HepG2 (cell line): ENCODE data around the gene PRXL2A. TPM values are rescaled to one million over a fixed set of nuclear protein-coding genes. Genes with fewer than 3 reads are reported as not detected.

Experiments
- ATAC-seq: fragments of 200-7000 bp; cut with Tn5 transposase; 3 replicates; pipeline ENCODE4 v1.9.1; 2020; ENCODE audit warnings: mild to moderate bottlenecking, moderate library complexity
- BruUV-seq: library from RNA; stranded (reverse); fragments of 400-500 nt; replicated peaks from 2 replicates; lab custom pipeline; 2021; lab: Mats Ljungman, UMichigan
- CTCF ChIA-PET: fragments of 300-600 bp; formaldehyde crosslinking; extraction: SDS; loops from one replicate; lab custom pipeline; 2021; ENCODE audit warnings: low total read pairs, inconsistent platforms, low intra/inter-chr PET ratio; lab: Yijun Ruan, JAX
- POLR2A ChIA-PET: fragments of 350-600 bp; sonication (Branson Sonifier 250); formaldehyde crosslinking; loops from one replicate; lab custom pipeline; 2020; ENCODE audit warnings: antibody characterized with exemption, inconsistent platforms; lab: Yijun Ruan, JAX
- DNase-seq: peaks from one replicate; pipeline ENCODE4 v3.0.0-alpha.2; 2015; ENCODE audit warnings: low spot score
- FAIRE-seq: peaks from 3 replicates; lab custom pipeline; 2011; peaks lifted over from hg19 to GRCh38; lab: Jason Lieb, UNC
- H2AFZ ChIP-seq: one replicate; pipeline ENCODE4 v1.6.1; 2011; ENCODE audit warnings: low read length, inconsistent platforms
- H3K27ac ChIP-seq: fragments of 300-600 bp; 3 replicates; pipeline ENCODE4 v1.8.0; 2011; ENCODE audit warnings: mixed run types, mild to moderate bottlenecking, mixed read lengths, low read length, inconsistent platforms; ENCODE audit not compliant: insufficient read depth; ENCODE audit errors: extremely low read length
- H3K27me3 ChIP-seq, 2 experiments: fragments of 200-600 bp in 1 of 2; 2 replicates in 1 of 2; 3 replicates in 1 of 2; pipeline versions ENCODE4 v1.6.0 to v1.8.0; 2011; ENCODE audit warnings: low read length in 2 of 2, mild to moderate bottlenecking in 2 of 2, moderate library complexity in 2 of 2, inconsistent platforms in 1 of 2; ENCODE audit not compliant: insufficient read depth in 2 of 2, control insufficient read depth in 1 of 2
- H3K36me3 ChIP-seq, 2 experiments: fragments of 200-600 bp in 1 of 2; replicated peaks in 1 of 2; 2 replicates in 1 of 2; 3 replicates in 1 of 2; pipeline versions ENCODE4 v1.5.1 to v1.8.0; 2011; ENCODE audit warnings: low read length in 2 of 2, inconsistent platforms in 1 of 2; ENCODE audit not compliant: insufficient read depth in 2 of 2, control insufficient read depth in 1 of 2
- H3K4me1 ChIP-seq: 2 replicates; pipeline ENCODE4 v1.5.1; 2012; ENCODE audit warnings: low read length, inconsistent platforms; ENCODE audit not compliant: insufficient read depth
- H3K4me2 ChIP-seq: 2 replicates; pipeline ENCODE4 v1.6.0; 2011; ENCODE audit warnings: low read depth, low read length, inconsistent platforms
- H3K4me3 ChIP-seq, 3 experiments: fragments of 200-600 bp in 1 of 3; sonication (generic), shearing (Covaris generic) in 1 of 3; replicated peaks in 1 of 3; 2 replicates each; pipeline ENCODE4 v1.5.1; 2011 to 2016; ENCODE audit warnings: low read length in 3 of 3, inconsistent platforms in 2 of 3, low read depth in 2 of 3, mild to moderate bottlenecking in 2 of 3, control low read depth in 1 of 3, mixed read lengths in 1 of 3; ENCODE audit not compliant: insufficient read depth in 1 of 3
- H3K79me2 ChIP-seq: one replicate; pipeline ENCODE4 v1.6.1; 2011; ENCODE audit warnings: low read length, inconsistent platforms; ENCODE audit not compliant: insufficient read depth
- H3K9ac ChIP-seq: 2 replicates; pipeline ENCODE4 v1.6.0; 2011; ENCODE audit warnings: mild to moderate bottlenecking, low read depth, low read length, inconsistent platforms; ENCODE audit not compliant: insufficient read depth
- H3K9me3 ChIP-seq: 2 replicates; pipeline ENCODE4 v1.5.1; 2012; ENCODE audit warnings: mild to moderate bottlenecking, low read length
- H4K20me1 ChIP-seq: 2 replicates; pipeline ENCODE4 v1.6.0; 2011; ENCODE audit warnings: inconsistent platforms, mild to moderate bottlenecking, low read length, moderate library complexity; ENCODE audit not compliant: insufficient read depth
- HMG20A ChIP-seq: IDR thresholded peaks from 2 replicates; pipeline ENCODE4 v1.6.1; 2016; ENCODE audit warnings: borderline replicate concordance
- HOXD1 ChIP-seq: sonication (generic); formaldehyde crosslinking; IDR thresholded peaks from 2 replicates; pipeline ENCODE4 v1.5.0; 2020; ENCODE audit warnings: missing genetic modification reagents
- IKZF5 ChIP-seq: IDR thresholded peaks from 2 replicates; pipeline ENCODE4 v1.6.1; 2018; ENCODE audit warnings: missing genetic modification reagents, mild to moderate bottlenecking, missing compliant biosample characterization
- NR2C2 ChIP-seq: sonication (generic); formaldehyde crosslinking; IDR thresholded peaks from 2 replicates; pipeline ENCODE4 v1.4.0; 2020; ENCODE audit warnings: missing genetic modification reagents, mild to moderate bottlenecking, moderate library complexity, borderline replicate concordance
- RARA ChIP-seq: IDR thresholded peaks from 2 replicates; pipeline ENCODE4 v1.6.1; 2016; ENCODE audit warnings: missing genetic modification reagents, missing compliant biosample characterization
- TIGD3 ChIP-seq: sonication (generic); formaldehyde crosslinking; IDR thresholded peaks from 2 replicates; pipeline ENCODE4 v1.5.1; 2020; ENCODE audit warnings: mild to moderate bottlenecking, missing genetic modification reagents, borderline replicate concordance
- WGBS: methylation state at CpG from one replicate; pipeline ENCODE4 v1.1.6; 2017; ENCODE audit warnings: low lambda C conversion rate; 5-methylcytosine and 5-hydroxymethylcytosine counted together
- in situ Hi-C: cut with HindIII; loops from 2 replicates; pipeline ENCODE4 v1.10.0; 2017; ENCODE audit warnings: low pct_unique_long_range_greater_than_20kb; ENCODE audit not compliant: extremely low pct_ligation_motif_present
- intact Hi-C: fragments of 100-400 bp; cut with micrococcal nuclease; formaldehyde crosslinking; loops from one replicate; pipeline ENCODE4 v1.10.0; 2022; ENCODE audit not compliant: unreplicated experiment
- polyA plus RNA-seq, 8 experiments: library from polyadenylated mRNA; depleted of rRNA in 3 of 8; stranded (reverse) in 7 of 8; unstranded in 1 of 8; fragments of >200 nt; fragmentation: Illumina TruSeq in 4 of 8; extraction: Trizol in 4 of 8; gene quantifications; 2 replicates each; pipeline versions ENCODE4 v1.2.1 to v1.2.3, GENCODE V29; 2011 to 2016; ENCODE audit warnings: low read depth in 4 of 8, missing spikeins in 1 of 8, mixed read lengths in 1 of 8; ENCODE audit not compliant: insufficient read depth in 1 of 8
- total RNA-seq, 5 experiments: library from RNA; depleted of rRNA; stranded (reverse); fragments of >200 nt; fragmentation: Illumina TruSeq; extraction: Trizol; gene quantifications; 2 replicates each; pipeline ENCODE4 v1.2.3, GENCODE V29; 2016; ENCODE audit warnings: low read depth in 1 of 5
- TF ChIP-seq, protein P1 (sequence below): sonication (generic); formaldehyde crosslinking; IDR thresholded peaks from 2 replicates; pipeline ENCODE4 v1.5.1; 2020; ENCODE audit warnings: mild to moderate bottlenecking, missing genetic modification reagents, moderate library complexity
- TF ChIP-seq, protein P2 (sequence below): sonication (generic); formaldehyde crosslinking; IDR thresholded peaks from 2 replicates; pipeline ENCODE4 v1.4.0; 2020; ENCODE audit warnings: missing genetic modification reagents, borderline replicate concordance

The PRXL2A gene
- total and polyA plus RNA-seq, 2 of the 13 experiments (the other 11 are each of a cell fraction or from before 2014, with no cell fraction given) = 43.9 to 79.9 TPM

DNA sequence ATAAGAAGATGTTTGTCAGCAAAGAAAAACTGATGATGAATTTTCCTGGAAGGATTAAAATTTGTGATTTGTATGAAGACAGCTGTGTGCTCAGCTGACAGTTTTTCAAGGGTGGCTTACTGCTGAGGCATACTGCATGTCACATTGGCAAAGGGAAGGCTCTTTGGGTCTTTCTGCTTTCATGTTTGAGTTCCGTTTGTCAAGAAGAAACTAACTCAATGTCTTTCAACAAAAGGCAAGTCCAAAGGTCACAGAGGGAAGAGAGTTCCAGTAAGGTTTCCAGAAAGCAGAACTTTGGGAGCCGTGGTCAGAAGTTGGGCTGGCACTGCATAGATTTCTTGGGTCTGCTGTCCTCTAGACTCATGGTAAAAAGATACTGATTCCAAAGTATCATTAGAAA, 34.8 kb upstream of the PRXL2A start:
- H3K36me3 ChIP-seq = no peaks in the 10 kb centered on the region
- CTCF ChIA-PET = no interaction called here
- intact Hi-C loops = no loop called here
- H3K4me2 ChIP-seq = peak overlapping the region; percentile 14; the same call in 1 of the 2 replicates
- H3K27me3 ChIP-seq = no peaks in the 10 kb centered on the region
- no TSS peak for BruUV-seq
- no peak overlapping the region for H2AFZ ChIP-seq
- no peak overlapping the region for H3K9ac ChIP-seq
- no peak overlapping the region for H3K27ac ChIP-seq
- H3K9me3 ChIP-seq = no peaks in the 10 kb centered on the region
- TF ChIP-seq HOXD1 (CRISPR knock-in tag) = no peak
- TF ChIP-seq, protein P1, sequence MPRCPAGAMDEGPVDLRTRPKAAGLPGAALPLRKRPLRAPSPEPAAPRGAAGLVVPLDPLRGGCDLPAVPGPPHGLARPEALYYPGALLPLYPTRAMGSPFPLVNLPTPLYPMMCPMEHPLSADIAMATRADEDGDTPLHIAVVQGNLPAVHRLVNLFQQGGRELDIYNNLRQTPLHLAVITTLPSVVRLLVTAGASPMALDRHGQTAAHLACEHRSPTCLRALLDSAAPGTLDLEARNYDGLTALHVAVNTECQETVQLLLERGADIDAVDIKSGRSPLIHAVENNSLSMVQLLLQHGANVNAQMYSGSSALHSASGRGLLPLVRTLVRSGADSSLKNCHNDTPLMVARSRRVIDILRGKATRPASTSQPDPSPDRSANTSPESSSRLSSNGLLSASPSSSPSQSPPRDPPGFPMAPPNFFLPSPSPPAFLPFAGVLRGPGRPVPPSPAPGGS = no peak
- TF ChIP-seq TIGD3 (CRISPR knock-in tag) = no peak
- TF ChIP-seq IKZF5 = no peak
- no peak for TF ChIP-seq HMG20A (CRISPR knock-in tag)
- TF ChIP-seq, protein P2, sequence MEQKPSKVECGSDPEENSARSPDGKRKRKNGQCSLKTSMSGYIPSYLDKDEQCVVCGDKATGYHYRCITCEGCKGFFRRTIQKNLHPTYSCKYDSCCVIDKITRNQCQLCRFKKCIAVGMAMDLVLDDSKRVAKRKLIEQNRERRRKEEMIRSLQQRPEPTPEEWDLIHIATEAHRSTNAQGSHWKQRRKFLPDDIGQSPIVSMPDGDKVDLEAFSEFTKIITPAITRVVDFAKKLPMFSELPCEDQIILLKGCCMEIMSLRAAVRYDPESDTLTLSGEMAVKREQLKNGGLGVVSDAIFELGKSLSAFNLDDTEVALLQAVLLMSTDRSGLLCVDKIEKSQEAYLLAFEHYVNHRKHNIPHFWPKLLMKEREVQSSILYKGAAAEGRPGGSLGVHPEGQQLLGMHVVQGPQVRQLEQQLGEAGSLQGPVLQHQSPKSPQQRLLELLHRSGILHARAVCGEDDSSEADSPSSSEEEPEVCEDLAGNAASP (CRISPR knock-in tag) = no peak
- no peak for TF ChIP-seq RARA
- no peak for TF ChIP-seq NR2C2 (CRISPR knock-in tag)
- ATAC-seq = no peak
- no peaks in the 10 kb centered on the region for H3K79me2 ChIP-seq
- no peaks in the 10 kb centered on the region for H4K20me1 ChIP-seq
- H3K4me3 ChIP-seq = no peak overlapping the region
- POLR2A ChIA-PET = no interaction called here
- DNase-seq = no peak
- in situ Hi-C loops = no loop called here
- H3K4me1 ChIP-seq = peaks cover 24% of the 10 kb centered on the region
- no peak for FAIRE-seq
- 3% methylated on average over 2 of the region's 2 CpGs for WGBS
